Loucy (cell line): ENCODE results near the gene DDIT4.
"Not testable (repeated sequence)": the region's sequence is repeated elsewhere in the genome, so short reads cannot be mapped to it uniquely, and the experiment has no call there.

Experiments used
- H2AFZ ChIP-seq: fragments of 200-600 bp; sonication (generic); 2 replicates; pipeline ENCODE4 v1.6.0; 2016; ENCODE audit warnings: antibody characterized with exemption, mild to moderate bottlenecking, low read length, moderate library complexity
- H3F3A ChIP-seq: fragments of 200-600 bp; 2 replicates; pipeline ENCODE4 v1.6.0; 2016; ENCODE audit warnings: antibody characterized with exemption, low read depth, mild to moderate bottlenecking
- H3K27me3 ChIP-seq: fragments of 200-600 bp; sonication (generic); 2 replicates; pipeline ENCODE4 v1.6.1; 2014; ENCODE audit warnings: low read length, mild to moderate bottlenecking; ENCODE audit not compliant: insufficient read depth, poor library complexity, severe bottlenecking
- H3K36me3 ChIP-seq: fragments of 200-600 bp; sonication (generic); 2 replicates; pipeline ENCODE4 v1.6.1; 2016; ENCODE audit warnings: low read length; ENCODE audit not compliant: insufficient read depth
- H3K4me1 ChIP-seq: fragments of 200-600 bp; sonication (generic); 2 replicates; pipeline ENCODE4 v1.5.1; 2014; ENCODE audit warnings: low read length, mild to moderate bottlenecking; ENCODE audit not compliant: insufficient read depth, poor library complexity, severe bottlenecking
- H3K4me2 ChIP-seq: fragments of 200-600 bp; sonication (generic); 2 replicates; pipeline ENCODE4 v1.6.0; 2014; ENCODE audit warnings: antibody characterized with exemption, low read length, low read depth, mild to moderate bottlenecking; ENCODE audit not compliant: poor library complexity, severe bottlenecking
- H3K4me3 ChIP-seq: fragments of 200-600 bp; sonication (generic); 2 replicates; pipeline ENCODE4 v1.5.1; 2014; ENCODE audit warnings: low read length, mild to moderate bottlenecking, mixed read lengths; ENCODE audit not compliant: poor library complexity, severe bottlenecking
- H3K79me2 ChIP-seq: fragments of 200-600 bp; sonication (generic); 2 replicates; pipeline ENCODE4 v1.6.1; 2014; ENCODE audit warnings: low read length; ENCODE audit not compliant: insufficient read depth
- H3K9ac ChIP-seq: fragments of 200-600 bp; sonication (generic); 2 replicates; pipeline ENCODE4 v1.6.0; 2014; ENCODE audit warnings: mild to moderate bottlenecking, low read depth, low read length, moderate library complexity; ENCODE audit not compliant: poor library complexity, severe bottlenecking
- H3K9me2 ChIP-seq: fragments of 200-600 bp; sonication (generic); replicated peaks from 2 replicates; pipeline ENCODE4 v1.6.1; 2016; ENCODE audit warnings: low read depth, low read length, mixed read lengths
- H3K9me3 ChIP-seq: fragments of 200-600 bp; sonication (generic); 2 replicates; pipeline ENCODE4 v1.6.1; 2014; ENCODE audit warnings: mild to moderate bottlenecking, antibody characterized with exemption, low read length, low read depth; ENCODE audit not compliant: insufficient read depth
- H4K20me1 ChIP-seq: fragments of 200-600 bp; sonication (generic); 2 replicates; pipeline ENCODE4 v1.6.0; 2014; ENCODE audit warnings: antibody characterized with exemption, low read length, mild to moderate bottlenecking; ENCODE audit not compliant: insufficient read depth, poor library complexity, severe bottlenecking
- CTCF ChIP-seq: fragments of 200-600 bp; sonication (generic); conservative IDR thresholded peaks from 2 replicates; pipeline ENCODE4 v1.5.1; 2014; ENCODE audit warnings: mild to moderate bottlenecking, antibody characterized with exemption, low read length
- EZH2phosphoT487 ChIP-seq: fragments of 200-600 bp; IDR thresholded peaks from 2 replicates; pipeline ENCODE4 v1.6.1; 2018; ENCODE audit warnings: antibody characterized with exemption, mild to moderate bottlenecking, moderate library complexity, borderline replicate concordance

Gene DDIT4, protein sequence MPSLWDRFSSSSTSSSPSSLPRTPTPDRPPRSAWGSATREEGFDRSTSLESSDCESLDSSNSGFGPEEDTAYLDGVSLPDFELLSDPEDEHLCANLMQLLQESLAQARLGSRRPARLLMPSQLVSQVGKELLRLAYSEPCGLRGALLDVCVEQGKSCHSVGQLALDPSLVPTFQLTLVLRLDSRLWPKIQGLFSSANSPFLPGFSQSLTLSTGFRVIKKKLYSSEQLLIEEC

GRCh38 chr10:72273410-72274212 is at the start of gene DDIT4:
Gene DDIT4, plus strand, starts transcription at chr10:72273924. Its CDS starts 293 bp downstream, at chr10:72274217.
- Histone ChIP-seq H3K4me2 (peak within 1 kb of the TSS; percentile 87), H3K9me3 (no peaks in the 10 kb centered on the region), H4K20me1 (peaks cover 33% of the 10 kb centered on the region), H2AFZ (no peak within 1 kb of the TSS; the same call in 1 of the 2 replicates), H3K9ac (peak within 1 kb of the TSS; percentile 100), H3K4me3 (peak within 1 kb of the TSS; percentile 77), H3K27me3 (peaks cover 18% of the 10 kb centered on the region), H3K9me2 (no peaks in the 10 kb centered on the region), H3F3A (no peaks in the 10 kb centered on the region), H3K36me3 (peaks cover 23% of the 10 kb centered on the region), H3K4me1 (peaks cover 55% of the 10 kb centered on the region), H3K79me2 (peaks cover 59% of the 10 kb centered on the region)
- peak; percentile 19; the same call in 1 of the 2 replicates for TF ChIP-seq CTCF
- no peak for TF ChIP-seq EZH2phosphoT487

- not testable (repeated sequence) for H4K20me1 ChIP-seq, H3K36me3 ChIP-seq
- peaks cover 44% of the 10 kb centered on the region for H3K79me2 ChIP-seq
Observed at GRCh38 chr10:72224191-72224590, 49.5 kb upstream of the DDIT4 start.

GRCh38 chr10:72226418-72227027 is 47.2 kb upstream of the DDIT4 start:
- no peaks in the 10 kb centered on the region for H3K9me2 ChIP-seq
- no peak for TF ChIP-seq CTCF
- TF ChIP-seq EZH2phosphoT487 = no peak
- peaks cover 3% of the 10 kb centered on the region; the same call in 1 of the 2 replicates for H3K36me3 ChIP-seq
- no peak overlapping the region for H3K4me2 ChIP-seq
- no peaks in the 10 kb centered on the region for H3K27me3 ChIP-seq
- no peak overlapping the region for H3K9ac ChIP-seq
- peaks cover 47% of the 10 kb centered on the region; the same call in 1 of the 2 replicates for H3K79me2 ChIP-seq
- no peaks in the 10 kb centered on the region for H3K9me3 ChIP-seq
- H3K4me3 ChIP-seq = no peak overlapping the region
- peaks cover 3% of the 10 kb centered on the region for H4K20me1 ChIP-seq
- H3K4me1 ChIP-seq = peaks cover 19% of the 10 kb centered on the region
- H2AFZ ChIP-seq = no peak overlapping the region
- no peaks in the 10 kb centered on the region for H3F3A ChIP-seq

More at GRCh38 chr10:72224191-72224590, 49.5 kb upstream of the DDIT4 start:
- not testable (repeated sequence) for H3F3A ChIP-seq, H3K4me2 ChIP-seq, H3K4me3 ChIP-seq, H3K9me3 ChIP-seq, H3K27me3 ChIP-seq, H2AFZ ChIP-seq, H3K9ac ChIP-seq, H3K9me2 ChIP-seq
- H3K4me1 ChIP-seq = peaks cover 19% of the 10 kb centered on the region
